GM12891 (cell line): ENCODE data around the gene USP40.

Experiments used
- PAX5 ChIP-seq: IDR thresholded peaks from 2 replicates; pipeline ENCODE4 v1.6.1; 2011; ENCODE audit warnings: low read length, moderate library complexity, mild to moderate bottlenecking; ENCODE audit not compliant: insufficient read depth, severe bottlenecking
- POLR2A ChIP-seq: IDR thresholded peaks from 2 replicates; pipeline ENCODE4 v1.6.1; 2011; ENCODE audit warnings: low read depth, low read length, control low read depth
- POLR2AphosphoS5 ChIP-seq: IDR thresholded peaks from 2 replicates; pipeline ENCODE4 v1.6.1; 2011; ENCODE audit warnings: low read depth, low read length, control low read depth
- SPI1 ChIP-seq: IDR thresholded peaks from 2 replicates; pipeline ENCODE4 v1.6.1; 2011; ENCODE audit warnings: low read depth, low read length, control low read depth

GRCh38 chr2:233490831-233491230 lies 75.8 kb downstream of the USP40 start:
- no peak for TF ChIP-seq POLR2AphosphoS5
- no peak for TF ChIP-seq POLR2A
- no peak for TF ChIP-seq PAX5
- no peak for TF ChIP-seq SPI1
